ENCODE data around the gene HMX1. TPM values are rescaled to one million over a fixed set of nuclear protein-coding genes. Genes with fewer than 3 reads are reported as not detected.

The HMX1 gene
- total and polyA plus RNA-seq, 2 donors (not counting 1 experiment from before 2014, with no cell fraction given) = not detected

DNA sequence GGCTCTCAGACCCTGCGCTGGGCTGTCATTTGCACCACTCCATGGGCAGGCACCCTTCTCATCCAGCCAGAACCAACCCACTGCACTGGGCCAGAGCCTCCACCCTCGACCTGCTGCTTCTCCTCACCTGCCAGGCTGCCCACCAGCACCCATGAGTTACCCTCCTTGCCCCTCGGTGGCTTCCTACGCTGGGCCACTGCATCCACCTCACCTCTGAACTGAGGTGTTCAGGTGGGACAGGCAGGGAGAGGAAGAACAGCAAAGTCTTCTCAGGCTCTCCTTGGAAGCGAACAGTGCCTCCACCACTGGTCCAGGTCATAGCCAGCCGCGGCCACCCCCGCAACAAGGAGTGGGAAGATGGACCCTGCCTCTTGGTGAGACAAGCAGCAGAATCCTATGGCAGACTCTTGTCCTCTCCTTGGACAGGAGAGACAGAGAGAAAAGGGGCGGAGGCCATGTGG, 32.4 kb upstream of the HMX1 start:
- H3K4me2 ChIP-seq (replicated peaks; ENCODE audit: low read depth, low read length, poor library complexity, severe bottlenecking) = no peak overlapping the region
- H3K4me1 ChIP-seq (ENCODE audit: control insufficient read depth in 2 of 2, insufficient read depth in 2 of 2, low read length in 2 of 2) = no peaks in the 10 kb centered on the region
- Mint-ChIP-seq H3K27me3 (no peaks in the 10 kb centered on the region), H3K9me3 (ENCODE audit: insufficient read depth) (peaks cover 2% of the 10 kb centered on the region), H3K4me1 (no peaks in the 10 kb centered on the region), H3K4me3 (no peak overlapping the region), H3K27ac (no peak overlapping the region)
- no peaks in the 10 kb centered on the region for H3K79me2 ChIP-seq (ENCODE audit: control insufficient read depth, insufficient read depth, low read length)
- ChIA-PET POLR2A (no interaction called here), CTCF (no interaction called here)
- intact Hi-C loops (cut with micrococcal nuclease) = no loop called here
- H3K4me3 ChIP-seq (ENCODE audit: control extremely low read depth in 1 of 5, extremely low read depth in 1 of 5, insufficient read depth in 1 of 5, low read depth in 2 of 5, low read length in 4 of 5) = no peak overlapping the region
- H2AFZ ChIP-seq (ENCODE audit: insufficient read depth, low read depth, low read length, poor library complexity, severe bottlenecking) = no peak overlapping the region
- H3K9ac ChIP-seq (ENCODE audit: low read length) = no peak overlapping the region
- DNase-seq (no peak), ATAC-seq (ENCODE audit: low read depth) (no peak)
- no peaks in the 10 kb centered on the region for H3K36me3 ChIP-seq (replicated peaks in 1 of 2; ENCODE audit: control extremely low read depth in 1 of 2, control insufficient read depth in 1 of 2, extremely low read depth in 1 of 2, insufficient read depth in 2 of 2, low read length in 1 of 2)
- H4K20me1 ChIP-seq (ENCODE audit: control insufficient read depth, insufficient read depth, low read length, poor library complexity, severe bottlenecking) = no peaks in the 10 kb centered on the region
- peaks cover 0 to 51% (median 4%) of the 10 kb centered on the region in 3 donors for H3K9me3 ChIP-seq (ENCODE audit: control extremely low read depth in 1 of 3, control insufficient read depth in 2 of 3, insufficient read depth in 1 of 3, low read length in 2 of 3)
- WGBS (ENCODE audit: insufficient coverage) = 88% methylated on average over 8 of the region's 9 CpGs
- H3K27me3 ChIP-seq (replicated peaks in 1 of 4; ENCODE audit: control extremely low read depth in 1 of 4, control insufficient read depth in 3 of 4, insufficient read depth in 4 of 4, low read length in 3 of 4) = no peaks in the 10 kb centered on the region
- no peak overlapping the region for H3K27ac ChIP-seq (ENCODE audit: low read length in 2 of 2)
- TF ChIP-seq, protein P1, sequence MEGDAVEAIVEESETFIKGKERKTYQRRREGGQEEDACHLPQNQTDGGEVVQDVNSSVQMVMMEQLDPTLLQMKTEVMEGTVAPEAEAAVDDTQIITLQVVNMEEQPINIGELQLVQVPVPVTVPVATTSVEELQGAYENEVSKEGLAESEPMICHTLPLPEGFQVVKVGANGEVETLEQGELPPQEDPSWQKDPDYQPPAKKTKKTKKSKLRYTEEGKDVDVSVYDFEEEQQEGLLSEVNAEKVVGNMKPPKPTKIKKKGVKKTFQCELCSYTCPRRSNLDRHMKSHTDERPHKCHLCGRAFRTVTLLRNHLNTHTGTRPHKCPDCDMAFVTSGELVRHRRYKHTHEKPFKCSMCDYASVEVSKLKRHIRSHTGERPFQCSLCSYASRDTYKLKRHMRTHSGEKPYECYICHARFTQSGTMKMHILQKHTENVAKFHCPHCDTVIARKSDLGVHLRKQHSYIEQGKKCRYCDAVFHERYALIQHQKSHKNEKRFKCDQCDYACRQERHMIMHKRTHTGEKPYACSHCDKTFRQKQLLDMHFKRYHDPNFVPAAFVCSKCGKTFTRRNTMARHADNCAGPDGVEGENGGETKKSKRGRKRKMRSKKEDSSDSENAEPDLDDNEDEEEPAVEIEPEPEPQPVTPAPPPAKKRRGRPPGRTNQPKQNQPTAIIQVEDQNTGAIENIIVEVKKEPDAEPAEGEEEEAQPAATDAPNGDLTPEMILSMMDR (IDR thresholded peaks at IDR 0.05) = no peak
- no peak for TF ChIP-seq EZH2 (IDR thresholded peaks at IDR 0.05; ENCODE audit: borderline replicate concordance, insufficient read depth, low read depth, low read length, poor library complexity, severe bottlenecking)

GRCh38 chr4:8901335-8901734, 29.7 kb upstream of the HMX1 start:
- peaks cover 0 to 49% (median 4%) of the 10 kb centered on the region in 3 donors for H3K9me3 ChIP-seq (ENCODE audit: control extremely low read depth in 1 of 3, control insufficient read depth in 2 of 3, insufficient read depth in 1 of 3, low read length in 2 of 3)

More at GRCh38 chr4:8901335-8901734, 29.7 kb upstream of the HMX1 start:
- peaks cover 4% of the 10 kb centered on the region for H3K27me3 Mint-ChIP-seq
- Histone ChIP-seq H3K79me2 (ENCODE audit: control insufficient read depth, insufficient read depth, low read length) (no peaks in the 10 kb centered on the region), H4K20me1 (ENCODE audit: control insufficient read depth, insufficient read depth, low read length, poor library complexity, severe bottlenecking) (no peaks in the 10 kb centered on the region), H2AFZ (ENCODE audit: insufficient read depth, low read depth, low read length, poor library complexity, severe bottlenecking) (no peak overlapping the region), H3K36me3 (replicated peaks in 1 of 2; ENCODE audit: control extremely low read depth in 1 of 2, control insufficient read depth in 1 of 2, extremely low read depth in 1 of 2, insufficient read depth in 2 of 2, low read length in 1 of 2) (no peaks in the 10 kb centered on the region), H3K27ac (ENCODE audit: low read length in 2 of 2) (no peak overlapping the region), H3K9ac (ENCODE audit: low read length) (no peak overlapping the region), H3K27me3 (replicated peaks in 1 of 4; ENCODE audit: control extremely low read depth in 1 of 4, control insufficient read depth in 3 of 4, insufficient read depth in 4 of 4, low read length in 3 of 4) (peaks cover 0 to under 1% (median 0%) of the 10 kb centered on the region in 4 experiments), H3K4me2 (replicated peaks; ENCODE audit: low read depth, low read length, poor library complexity, severe bottlenecking) (no peak overlapping the region), H3K4me3 (ENCODE audit: control extremely low read depth in 1 of 5, extremely low read depth in 1 of 5, insufficient read depth in 1 of 5, low read depth in 2 of 5, low read length in 4 of 5) (no peak overlapping the region), H3K4me1 (ENCODE audit: control insufficient read depth in 2 of 2, insufficient read depth in 2 of 2, low read length in 2 of 2) (no peaks in the 10 kb centered on the region)
- intact Hi-C loops (cut with micrococcal nuclease) = no loop called here
- peaks cover 2% of the 10 kb centered on the region for H3K9me3 Mint-ChIP-seq (ENCODE audit: insufficient read depth)
- POLR2A ChIA-PET = no interaction called here
- CTCF ChIA-PET = no interaction called here
- TF ChIP-seq, protein P1 (IDR thresholded peaks at IDR 0.05) = no peak
- no peak for TF ChIP-seq EZH2 (IDR thresholded peaks at IDR 0.05; ENCODE audit: borderline replicate concordance, insufficient read depth, low read depth, low read length, poor library complexity, severe bottlenecking)
- H3K27ac Mint-ChIP-seq = no peak overlapping the region
- ATAC-seq (ENCODE audit: low read depth) (no peak), DNase-seq (no peak)
- no peak overlapping the region for H3K4me3 Mint-ChIP-seq
- no peaks in the 10 kb centered on the region for H3K4me1 Mint-ChIP-seq
- WGBS (ENCODE audit: insufficient coverage) = 95% methylated on average over 5 of the region's 6 CpGs

Data from B cell (primary cell).